HepG2 (cell line): ENCODE results near the gene SIAH3. TPM values are rescaled to one million over a fixed set of nuclear protein-coding genes. Genes with fewer than 3 reads are reported as not detected.

ENCODE experiments used
- ATAC-seq: fragments of 200-7000 bp; cut with Tn5 transposase; 3 replicates; pipeline ENCODE4 v1.9.1; 2020; ENCODE audit warnings: mild to moderate bottlenecking, moderate library complexity
- BruUV-seq: library from RNA; stranded (reverse); fragments of 400-500 nt; replicated peaks from 2 replicates; lab custom pipeline; 2021; lab: Mats Ljungman, UMichigan
- CTCF ChIA-PET: fragments of 300-600 bp; formaldehyde crosslinking; extraction: SDS; loops from one replicate; lab custom pipeline; 2021; ENCODE audit warnings: low total read pairs, inconsistent platforms, low intra/inter-chr PET ratio; lab: Yijun Ruan, JAX
- POLR2A ChIA-PET: fragments of 350-600 bp; sonication (Branson Sonifier 250); formaldehyde crosslinking; loops from one replicate; lab custom pipeline; 2020; ENCODE audit warnings: antibody characterized with exemption, inconsistent platforms; lab: Yijun Ruan, JAX
- DNase-seq: peaks from one replicate; pipeline ENCODE4 v3.0.0-alpha.2; 2015; ENCODE audit warnings: low spot score
- FAIRE-seq: peaks from 3 replicates; lab custom pipeline; 2011; peaks lifted over from hg19 to GRCh38; lab: Jason Lieb, UNC
- H2AFZ ChIP-seq: one replicate; pipeline ENCODE4 v1.6.1; 2011; ENCODE audit warnings: low read length, inconsistent platforms
- H3K27ac ChIP-seq: fragments of 300-600 bp; 3 replicates; pipeline ENCODE4 v1.8.0; 2011; ENCODE audit warnings: mixed run types, mild to moderate bottlenecking, mixed read lengths, low read length, inconsistent platforms; ENCODE audit not compliant: insufficient read depth; ENCODE audit errors: extremely low read length
- H3K27me3 ChIP-seq, 2 experiments: fragments of 200-600 bp in 1 of 2; 2 replicates in 1 of 2; 3 replicates in 1 of 2; pipeline versions ENCODE4 v1.6.0 to v1.8.0; 2011; ENCODE audit warnings: low read length in 2 of 2, mild to moderate bottlenecking in 2 of 2, moderate library complexity in 2 of 2, inconsistent platforms in 1 of 2; ENCODE audit not compliant: insufficient read depth in 2 of 2, control insufficient read depth in 1 of 2
- H3K36me3 ChIP-seq, 2 experiments: fragments of 200-600 bp in 1 of 2; replicated peaks in 1 of 2; 2 replicates in 1 of 2; 3 replicates in 1 of 2; pipeline versions ENCODE4 v1.5.1 to v1.8.0; 2011; ENCODE audit warnings: low read length in 2 of 2, inconsistent platforms in 1 of 2; ENCODE audit not compliant: insufficient read depth in 2 of 2, control insufficient read depth in 1 of 2
- H3K4me1 ChIP-seq: 2 replicates; pipeline ENCODE4 v1.5.1; 2012; ENCODE audit warnings: low read length, inconsistent platforms; ENCODE audit not compliant: insufficient read depth
- H3K4me2 ChIP-seq: 2 replicates; pipeline ENCODE4 v1.6.0; 2011; ENCODE audit warnings: low read depth, low read length, inconsistent platforms
- H3K4me3 ChIP-seq, 3 experiments: fragments of 200-600 bp in 1 of 3; sonication (generic), shearing (Covaris generic) in 1 of 3; replicated peaks in 1 of 3; 2 replicates each; pipeline ENCODE4 v1.5.1; 2011 to 2016; ENCODE audit warnings: low read length in 3 of 3, inconsistent platforms in 2 of 3, low read depth in 2 of 3, mild to moderate bottlenecking in 2 of 3, control low read depth in 1 of 3, mixed read lengths in 1 of 3; ENCODE audit not compliant: insufficient read depth in 1 of 3
- H3K79me2 ChIP-seq: one replicate; pipeline ENCODE4 v1.6.1; 2011; ENCODE audit warnings: low read length, inconsistent platforms; ENCODE audit not compliant: insufficient read depth
- H3K9ac ChIP-seq: 2 replicates; pipeline ENCODE4 v1.6.0; 2011; ENCODE audit warnings: mild to moderate bottlenecking, low read depth, low read length, inconsistent platforms; ENCODE audit not compliant: insufficient read depth
- H3K9me3 ChIP-seq: 2 replicates; pipeline ENCODE4 v1.5.1; 2012; ENCODE audit warnings: mild to moderate bottlenecking, low read length
- H4K20me1 ChIP-seq: 2 replicates; pipeline ENCODE4 v1.6.0; 2011; ENCODE audit warnings: inconsistent platforms, mild to moderate bottlenecking, low read length, moderate library complexity; ENCODE audit not compliant: insufficient read depth
- AKAP8 ChIP-seq: sonication (generic); formaldehyde crosslinking; IDR thresholded peaks from 2 replicates; pipeline ENCODE4 v1.5.1; 2020; ENCODE audit warnings: mild to moderate bottlenecking, missing genetic modification reagents
- ELF4 ChIP-seq: sonication (generic); formaldehyde crosslinking; IDR thresholded peaks from 2 replicates; pipeline ENCODE4 v1.5.0; 2020; ENCODE audit warnings: missing genetic modification reagents, mild to moderate bottlenecking, moderate library complexity, borderline replicate concordance
- HNF4A ChIP-seq: sonication (generic); formaldehyde crosslinking; IDR thresholded peaks from 2 replicates; pipeline ENCODE4 v1.4.0; 2020; ENCODE audit warnings: missing genetic modification reagents
- KIAA2018 ChIP-seq: sonication (generic); formaldehyde crosslinking; IDR thresholded peaks from 2 replicates; pipeline ENCODE4 v1.5.0; 2020; ENCODE audit warnings: mild to moderate bottlenecking, missing genetic modification reagents, borderline replicate concordance
- ZNF329 ChIP-seq: sonication (generic); formaldehyde crosslinking; IDR thresholded peaks from 2 replicates; pipeline ENCODE4 v1.9.0; 2021; ENCODE audit warnings: low read depth, mild to moderate bottlenecking, missing genetic modification reagents
- WGBS: methylation state at CpG from one replicate; pipeline ENCODE4 v1.1.6; 2017; ENCODE audit warnings: low lambda C conversion rate; 5-methylcytosine and 5-hydroxymethylcytosine counted together
- in situ Hi-C: cut with HindIII; loops from 2 replicates; pipeline ENCODE4 v1.10.0; 2017; ENCODE audit warnings: low pct_unique_long_range_greater_than_20kb; ENCODE audit not compliant: extremely low pct_ligation_motif_present
- intact Hi-C: fragments of 100-400 bp; cut with micrococcal nuclease; formaldehyde crosslinking; loops from one replicate; pipeline ENCODE4 v1.10.0; 2022; ENCODE audit not compliant: unreplicated experiment
- polyA plus RNA-seq, 8 experiments: library from polyadenylated mRNA; depleted of rRNA in 3 of 8; stranded (reverse) in 7 of 8; unstranded in 1 of 8; fragments of >200 nt; fragmentation: Illumina TruSeq in 4 of 8; extraction: Trizol in 4 of 8; gene quantifications; 2 replicates each; pipeline versions ENCODE4 v1.2.1 to v1.2.3, GENCODE V29; 2011 to 2016; ENCODE audit warnings: low read depth in 4 of 8, missing spikeins in 1 of 8, mixed read lengths in 1 of 8; ENCODE audit not compliant: insufficient read depth in 1 of 8
- total RNA-seq, 5 experiments: library from RNA; depleted of rRNA; stranded (reverse); fragments of >200 nt; fragmentation: Illumina TruSeq; extraction: Trizol; gene quantifications; 2 replicates each; pipeline ENCODE4 v1.2.3, GENCODE V29; 2016; ENCODE audit warnings: low read depth in 1 of 5
- TF ChIP-seq, protein P1 (sequence below): sonication (generic); formaldehyde crosslinking; IDR thresholded peaks from 2 replicates; pipeline ENCODE4 v1.8.0; 2022; ENCODE audit warnings: missing genetic modification reagents, mild to moderate bottlenecking, borderline replicate concordance

SIAH3 gene
- total and polyA plus RNA-seq, 2 of the 13 experiments (the other 11 are each of a cell fraction or from before 2014, with no cell fraction given) = not detected

GRCh38 chr13:45886466-45886865 lies 34.9 kb upstream of the SIAH3 start:
- no peaks in the 10 kb centered on the region for H3K79me2 ChIP-seq
- TF ChIP-seq ELF4 (CRISPR knock-in tag) (no peak), HNF4A (CRISPR knock-in tag) (no peak), AKAP8 (CRISPR knock-in tag) (no peak), KIAA2018 (no peak), ZNF329 (CRISPR knock-in tag) (no peak)
- TF ChIP-seq, protein P1, sequence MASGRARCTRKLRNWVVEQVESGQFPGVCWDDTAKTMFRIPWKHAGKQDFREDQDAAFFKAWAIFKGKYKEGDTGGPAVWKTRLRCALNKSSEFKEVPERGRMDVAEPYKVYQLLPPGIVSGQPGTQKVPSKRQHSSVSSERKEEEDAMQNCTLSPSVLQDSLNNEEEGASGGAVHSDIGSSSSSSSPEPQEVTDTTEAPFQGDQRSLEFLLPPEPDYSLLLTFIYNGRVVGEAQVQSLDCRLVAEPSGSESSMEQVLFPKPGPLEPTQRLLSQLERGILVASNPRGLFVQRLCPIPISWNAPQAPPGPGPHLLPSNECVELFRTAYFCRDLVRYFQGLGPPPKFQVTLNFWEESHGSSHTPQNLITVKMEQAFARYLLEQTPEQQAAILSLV (CRISPR knock-in tag) = no peak
- no peak overlapping the region for H3K27ac ChIP-seq
- H3K9ac ChIP-seq = no peak overlapping the region
- WGBS = 30% methylated on average over 7 of the region's 7 CpGs
- no peaks in the 10 kb centered on the region for H4K20me1 ChIP-seq
- peaks cover 0 to 4% of the 10 kb centered on the region in 2 experiments; a peak in 1 of 5 replicates for H3K27me3 ChIP-seq
- ChIA-PET CTCF (no interaction called here), POLR2A (no interaction called here)
- BruUV-seq = no TSS peak
- intact Hi-C loops (no loop called here), in situ Hi-C loops (no loop called here)
- H3K36me3 ChIP-seq = no peaks in the 10 kb centered on the region
- no peak for ATAC-seq
- H3K4me1 ChIP-seq = no peaks in the 10 kb centered on the region
- no peaks in the 10 kb centered on the region for H3K9me3 ChIP-seq
- no peak overlapping the region for H3K4me2 ChIP-seq
- FAIRE-seq = no peak
- no peak for DNase-seq
- no peak overlapping the region for H3K4me3 ChIP-seq
- H2AFZ ChIP-seq = no peak overlapping the region
